DND-41 (cell line): ENCODE results near the gene FBRSL1.

ENCODE experiments used
- ATAC-seq: fragments of 200-7000 bp; cut with Tn5 transposase; 3 replicates; pipeline ENCODE4 v1.9.1; 2021; ENCODE audit warnings: low read depth; ENCODE audit not compliant: insufficient read depth
- DNase-seq: peaks from one replicate; pipeline ENCODE4 v3.0.0-alpha.2; 2020
- H2AFZ ChIP-seq: 2 replicates; pipeline ENCODE4 v1.6.0; 2012; ENCODE audit warnings: low read depth, low read length
- H3K27ac ChIP-seq: 2 replicates; pipeline ENCODE4 v1.5.1; 2012; ENCODE audit warnings: low read length, inconsistent platforms
- H3K27me3 ChIP-seq: fragments of 200-600 bp; sonication (generic); 2 replicates; pipeline ENCODE4 v1.6.0; 2012; ENCODE audit warnings: low read length, mild to moderate bottlenecking, inconsistent platforms; ENCODE audit not compliant: insufficient read depth, poor library complexity
- H3K36me3 ChIP-seq: 2 replicates; pipeline ENCODE4 v1.5.1; 2012; ENCODE audit warnings: low read length, inconsistent platforms; ENCODE audit not compliant: insufficient read depth
- H3K4me1 ChIP-seq: 2 replicates; pipeline ENCODE4 v1.5.1; 2012; ENCODE audit warnings: mild to moderate bottlenecking, low read length; ENCODE audit not compliant: insufficient read depth
- H3K4me2 ChIP-seq: 2 replicates; pipeline ENCODE4 v1.6.0; 2012; ENCODE audit warnings: mild to moderate bottlenecking, moderate library complexity, low read length, inconsistent platforms; ENCODE audit not compliant: insufficient read depth
- H3K4me3 ChIP-seq, 2 experiments: fragments of 200-600 bp in 1 of 2; shearing (Covaris generic) in 1 of 2; 2 replicates each; pipeline ENCODE4 v1.5.1; 2012 to 2016; ENCODE audit warnings: inconsistent platforms in 2 of 2, low read length in 2 of 2, mild to moderate bottlenecking in 2 of 2, low read depth in 1 of 2, moderate library complexity in 1 of 2
- H3K79me2 ChIP-seq: 2 replicates; pipeline ENCODE4 v1.6.0; 2012; ENCODE audit warnings: low read length, inconsistent platforms; ENCODE audit not compliant: insufficient read depth
- H3K9ac ChIP-seq: 2 replicates; pipeline ENCODE4 v1.6.0; 2012; ENCODE audit warnings: low read depth, mild to moderate bottlenecking, inconsistent platforms, low read length, moderate library complexity
- H3K9me3 ChIP-seq: 2 replicates; pipeline ENCODE4 v1.5.1; 2012; ENCODE audit warnings: low read length, moderate library complexity, mild to moderate bottlenecking, inconsistent platforms; ENCODE audit not compliant: insufficient read depth, severe bottlenecking
- H4K20me1 ChIP-seq: 2 replicates; pipeline ENCODE4 v1.6.0; 2012; ENCODE audit warnings: low read length; ENCODE audit not compliant: insufficient read depth
- EZH2 ChIP-seq: IDR thresholded peaks from 3 replicates; pipeline ENCODE4 v1.6.1; 2012; ENCODE audit warnings: borderline replicate concordance, low read depth, mild to moderate bottlenecking, moderate library complexity, low read length, inconsistent platforms; ENCODE audit not compliant: severe bottlenecking
- TF ChIP-seq, protein P1 (sequence below): IDR thresholded peaks from 2 replicates; pipeline ENCODE4 v1.5.1; 2012; ENCODE audit warnings: borderline replicate concordance, low read length, moderate library complexity, mild to moderate bottlenecking; ENCODE audit not compliant: poor library complexity, severe bottlenecking; ENCODE audit errors: extremely low read depth

Gene FBRSL1

DNA sequence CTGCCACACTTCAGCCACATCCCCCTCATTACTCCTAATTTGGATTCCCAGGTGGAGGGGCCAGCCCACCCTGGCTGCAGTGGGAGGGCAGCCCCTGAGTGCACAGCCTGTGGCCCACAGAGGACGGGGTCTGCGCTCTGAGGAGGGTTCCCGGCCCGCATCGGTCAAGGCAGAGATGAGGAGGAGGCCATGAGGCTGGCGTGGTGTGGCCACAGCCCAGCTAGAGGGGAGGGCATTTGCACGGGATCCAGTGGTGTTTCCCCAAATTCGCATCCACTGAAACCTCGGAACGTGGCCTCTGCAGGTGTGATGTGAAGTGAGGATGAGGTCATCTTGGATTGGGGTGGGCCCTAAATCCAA, 38.1 kb upstream of the FBRSL1 start:
- Histone ChIP-seq H3K27me3 (no peaks in the 10 kb centered on the region), H3K27ac (no peak overlapping the region), H3K79me2 (no peaks in the 10 kb centered on the region), H3K4me1 (no peaks in the 10 kb centered on the region), H2AFZ (no peak overlapping the region), H3K36me3 (no peaks in the 10 kb centered on the region), H3K4me2 (no peak overlapping the region), H3K4me3 (no peak overlapping the region), H3K9me3 (no peaks in the 10 kb centered on the region), H3K9ac (no peak overlapping the region), H4K20me1 (no peaks in the 10 kb centered on the region)
- no peak for DNase-seq
- TF ChIP-seq, protein P1, sequence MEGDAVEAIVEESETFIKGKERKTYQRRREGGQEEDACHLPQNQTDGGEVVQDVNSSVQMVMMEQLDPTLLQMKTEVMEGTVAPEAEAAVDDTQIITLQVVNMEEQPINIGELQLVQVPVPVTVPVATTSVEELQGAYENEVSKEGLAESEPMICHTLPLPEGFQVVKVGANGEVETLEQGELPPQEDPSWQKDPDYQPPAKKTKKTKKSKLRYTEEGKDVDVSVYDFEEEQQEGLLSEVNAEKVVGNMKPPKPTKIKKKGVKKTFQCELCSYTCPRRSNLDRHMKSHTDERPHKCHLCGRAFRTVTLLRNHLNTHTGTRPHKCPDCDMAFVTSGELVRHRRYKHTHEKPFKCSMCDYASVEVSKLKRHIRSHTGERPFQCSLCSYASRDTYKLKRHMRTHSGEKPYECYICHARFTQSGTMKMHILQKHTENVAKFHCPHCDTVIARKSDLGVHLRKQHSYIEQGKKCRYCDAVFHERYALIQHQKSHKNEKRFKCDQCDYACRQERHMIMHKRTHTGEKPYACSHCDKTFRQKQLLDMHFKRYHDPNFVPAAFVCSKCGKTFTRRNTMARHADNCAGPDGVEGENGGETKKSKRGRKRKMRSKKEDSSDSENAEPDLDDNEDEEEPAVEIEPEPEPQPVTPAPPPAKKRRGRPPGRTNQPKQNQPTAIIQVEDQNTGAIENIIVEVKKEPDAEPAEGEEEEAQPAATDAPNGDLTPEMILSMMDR = no peak
- TF ChIP-seq EZH2 = no peak
- ATAC-seq = no peak

DNA sequence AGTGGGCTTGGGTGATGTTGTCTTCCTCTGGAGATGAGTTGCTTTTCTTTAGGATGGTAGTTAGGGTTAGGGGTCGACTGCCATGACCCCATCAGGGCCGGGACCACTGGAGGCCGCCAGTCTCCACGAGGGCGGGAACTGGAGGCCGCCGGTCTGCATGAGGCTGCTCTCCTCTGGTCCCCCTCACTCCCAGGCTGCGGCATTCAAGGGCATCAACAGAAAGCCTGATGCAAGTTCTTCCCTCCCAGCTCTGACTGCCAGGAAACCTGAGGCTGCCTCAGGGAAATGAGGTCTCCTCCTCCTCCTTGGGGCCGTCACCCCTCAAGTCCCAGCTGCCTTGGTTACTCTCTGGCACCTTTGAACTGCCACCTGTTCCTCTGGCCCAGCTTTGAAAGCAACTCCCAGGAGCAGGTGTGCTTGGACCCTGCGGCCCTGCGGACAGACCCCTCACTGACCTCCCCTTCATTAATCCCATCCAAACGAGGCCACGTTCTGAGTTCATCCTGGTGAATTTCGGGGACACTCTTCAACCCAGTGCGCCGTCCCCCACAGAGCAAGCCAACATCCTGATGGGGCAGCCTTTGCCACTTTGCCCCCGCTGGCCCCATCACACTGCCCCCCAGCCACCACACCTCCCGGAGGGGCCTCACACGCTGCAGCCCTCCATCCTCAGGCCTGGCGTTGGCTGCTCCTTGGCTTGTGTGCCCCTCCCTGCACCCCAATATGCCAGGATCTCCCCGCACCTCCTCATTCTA, 37.2 kb upstream of the FBRSL1 start:
- H3K4me3 ChIP-seq = no peak overlapping the region
- ATAC-seq = no peak
- H3K27ac ChIP-seq = no peak overlapping the region
- no peak overlapping the region for H3K4me2 ChIP-seq
- no peak overlapping the region for H3K9ac ChIP-seq
- no peaks in the 10 kb centered on the region for H3K79me2 ChIP-seq
- DNase-seq = no peak
- TF ChIP-seq, protein P1 = no peak
- TF ChIP-seq EZH2 = no peak
- H3K4me1 ChIP-seq = no peaks in the 10 kb centered on the region
- no peaks in the 10 kb centered on the region for H3K36me3 ChIP-seq
- H3K27me3 ChIP-seq = no peaks in the 10 kb centered on the region
- no peak overlapping the region for H2AFZ ChIP-seq
- H4K20me1 ChIP-seq = no peaks in the 10 kb centered on the region
- H3K9me3 ChIP-seq = no peaks in the 10 kb centered on the region

DNA sequence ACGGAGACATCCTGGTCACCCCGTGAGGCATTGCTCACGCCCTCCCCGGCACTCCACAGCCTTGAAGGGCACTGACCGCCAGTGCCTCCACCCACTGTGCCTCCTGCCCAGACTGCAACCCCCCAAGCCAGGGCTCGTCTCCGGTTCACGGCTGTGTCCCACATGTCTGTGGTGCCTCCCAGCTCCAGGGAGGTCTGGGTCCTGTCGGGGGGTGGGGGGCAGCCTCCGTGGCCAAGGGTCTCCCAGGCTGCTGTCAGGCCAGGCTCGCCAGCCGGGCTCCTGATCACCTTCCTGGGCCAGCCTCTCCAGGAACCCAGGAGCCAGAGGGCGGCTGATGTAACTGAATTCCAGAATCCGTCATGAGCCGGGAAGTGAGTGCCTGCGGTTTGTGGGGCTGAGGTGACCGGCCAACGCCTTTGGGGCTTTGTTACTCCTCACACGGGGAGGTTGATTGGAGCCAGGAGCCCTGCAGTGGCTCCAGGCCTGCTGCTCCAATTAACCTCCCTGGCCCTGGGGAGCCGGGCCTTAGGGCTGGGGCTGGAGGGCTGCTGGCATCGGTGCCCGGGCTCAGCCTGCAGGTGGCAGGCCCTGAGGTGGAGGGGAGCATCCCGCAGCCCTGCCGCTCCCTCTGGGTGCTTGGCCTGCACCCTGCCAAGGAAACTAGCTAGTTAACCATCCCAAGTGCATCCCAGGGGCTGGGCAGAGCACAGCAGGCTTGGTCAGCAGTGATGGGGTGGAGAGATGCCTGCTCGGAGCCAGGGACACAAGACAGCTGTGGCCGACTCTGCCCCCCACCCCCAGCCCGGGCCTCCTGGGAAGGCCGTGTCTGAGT, 36.4 kb upstream of the FBRSL1 start:
- Histone ChIP-seq H3K9me3 (no peaks in the 10 kb centered on the region), H2AFZ (no peak overlapping the region), H3K4me2 (no peak overlapping the region), H3K9ac (no peak overlapping the region), H3K4me3 (no peak overlapping the region), H3K27me3 (no peaks in the 10 kb centered on the region), H3K27ac (no peak overlapping the region), H4K20me1 (no peaks in the 10 kb centered on the region), H3K36me3 (no peaks in the 10 kb centered on the region), H3K4me1 (no peaks in the 10 kb centered on the region), H3K79me2 (no peaks in the 10 kb centered on the region)
- no peak for TF ChIP-seq EZH2
- TF ChIP-seq, protein P1 = no peak
- DNase-seq = no peak
- no peak for ATAC-seq
